Epithelial cell of proximal tubule (primary cell): ENCODE measurements around the gene SLC22A1. TPM values are rescaled to one million over a fixed set of nuclear protein-coding genes. Genes with fewer than 3 reads are reported as not detected.

Experiments used
- DNase-seq: peaks from one replicate; pipeline ENCODE4 v3.0.0-alpha.2; 2011; ENCODE audit warnings: low read depth
- H3K4me3 ChIP-seq: 2 replicates; pipeline ENCODE4 v1.5.1; 2011; ENCODE audit warnings: low read depth, mild to moderate bottlenecking, low read length
- CTCF ChIP-seq: conservative IDR thresholded peaks from 2 replicates; pipeline ENCODE4 v1.5.1; 2012; ENCODE audit warnings: low read depth, mild to moderate bottlenecking, low read length
- total RNA-seq: library from RNA; depleted of rRNA; stranded (reverse); fragments of >200 nt; gene quantifications from 2 replicates; pipeline ENCODE4 v1.2.3, GENCODE V29; 2015

Gene SLC22A1
- total RNA-seq, 1 donor from 2014 or later: 0.12 TPM

GRCh38 chr6:160093946-160094345 is 27.7 kb upstream of the SLC22A1 start:
- DNase-seq: no peak
- no peak for TF ChIP-seq CTCF
- no peak overlapping the region for H3K4me3 ChIP-seq

- no peak for DNase-seq
- no peak for TF ChIP-seq CTCF
- H3K4me3 ChIP-seq: no peak overlapping the region
These were observed 26.3 kb upstream of the SLC22A1 start for GRCh38 chr6:160095146-160095845.

GRCh38 chr6:160101277-160102205 is 20.1 kb upstream of the SLC22A1 start:
- H3K4me3 ChIP-seq: no peak overlapping the region
- TF ChIP-seq CTCF: no peak
- DNase-seq: no peak

DNA sequence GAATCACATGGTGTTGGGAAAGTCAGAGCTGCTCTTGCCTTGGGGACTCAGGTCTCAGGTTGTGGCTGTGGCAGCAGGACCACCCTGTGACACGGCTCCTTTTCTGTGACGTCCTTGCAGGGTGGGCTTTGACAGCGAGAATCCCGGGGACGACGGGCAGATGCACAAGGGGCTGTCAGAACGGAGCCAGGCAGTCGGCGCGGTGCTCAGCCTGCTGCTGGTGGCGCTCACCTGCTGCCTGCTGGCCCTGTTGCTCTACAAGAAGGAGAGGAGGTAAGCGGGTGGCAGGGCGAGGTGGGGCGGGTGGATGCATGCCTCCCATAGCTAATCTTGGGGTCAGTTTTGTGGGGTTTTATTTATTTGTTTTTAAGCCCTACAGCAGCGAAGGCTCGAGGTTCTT is 19.2 kb upstream of the SLC22A1 start:
- TF ChIP-seq CTCF: no peak
- no peak for DNase-seq
- H3K4me3 ChIP-seq: no peak overlapping the region

GRCh38 chr6:160102956-160103824 is 18.4 kb upstream of the SLC22A1 start:
- TF ChIP-seq CTCF: peak; percentile 55
- H3K4me3 ChIP-seq: no peak overlapping the region
- DNase-seq: no peak

GRCh38 chr6:160103825-160104100 is 17.9 kb upstream of the SLC22A1 start:
- no peak for TF ChIP-seq CTCF
- no peak overlapping the region for H3K4me3 ChIP-seq

More at GRCh38 chr6:160103825-160104100, 17.9 kb upstream of the SLC22A1 start:
- no peak for DNase-seq
